ENCODE results near the gene SYT1.

Gene SYT1

GRCh38 chr12:78929075-78929418 lies 64.5 kb downstream of the SYT1 start:
- Mint-ChIP-seq H3K36me3 (ENCODE audit: low read depth) (no peaks in the 10 kb centered on the region), H3K27ac (no peak overlapping the region), H3K9me3 (peaks cover 6% of the 10 kb centered on the region), H3K4me3 (no peak overlapping the region), H3K4me1 (ENCODE audit: low read depth) (no peaks in the 10 kb centered on the region), H3K27me3 (no peaks in the 10 kb centered on the region)
- no peak for DNase-seq

GRCh38 chr12:78931466-78931990 lies 67.0 kb downstream of the SYT1 start:
- no peak for DNase-seq
- no peak overlapping the region for H3K27ac Mint-ChIP-seq
- H3K36me3 Mint-ChIP-seq (ENCODE audit: low read depth), result no peaks in the 10 kb centered on the region
- H3K27me3 Mint-ChIP-seq, result no peaks in the 10 kb centered on the region
- H3K9me3 Mint-ChIP-seq, result peaks cover 4% of the 10 kb centered on the region
- no peak overlapping the region for H3K4me3 Mint-ChIP-seq
- H3K4me1 Mint-ChIP-seq (ENCODE audit: low read depth), result no peaks in the 10 kb centered on the region

- Mint-ChIP-seq H3K4me3 (no peak overlapping the region), H3K9me3 (peaks cover 4% of the 10 kb centered on the region), H3K27ac (no peak overlapping the region), H3K36me3 (ENCODE audit: low read depth) (no peaks in the 10 kb centered on the region), H3K4me1 (ENCODE audit: low read depth) (no peaks in the 10 kb centered on the region), H3K27me3 (no peaks in the 10 kb centered on the region)
- DNase-seq, result no peak
These were observed 68.4 kb downstream of the SYT1 start for GRCh38 chr12:78933014-78933413.

GRCh38 chr12:78938341-78939084 lies 73.9 kb downstream of the SYT1 start:
- no peaks in the 10 kb centered on the region for H3K4me1 Mint-ChIP-seq (ENCODE audit: low read depth)
- no peak overlapping the region for H3K4me3 Mint-ChIP-seq
- H3K36me3 Mint-ChIP-seq (ENCODE audit: low read depth), result no peaks in the 10 kb centered on the region
- DNase-seq, result no peak
- no peaks in the 10 kb centered on the region for H3K27me3 Mint-ChIP-seq
- no peak overlapping the region for H3K27ac Mint-ChIP-seq
- H3K9me3 Mint-ChIP-seq, result peaks cover 7% of the 10 kb centered on the region

- no peak for DNase-seq
- no peaks in the 10 kb centered on the region for H3K4me1 Mint-ChIP-seq (ENCODE audit: low read depth)
- H3K36me3 Mint-ChIP-seq (ENCODE audit: low read depth), result no peaks in the 10 kb centered on the region
- H3K27ac Mint-ChIP-seq, result no peak overlapping the region
- no peaks in the 10 kb centered on the region for H3K27me3 Mint-ChIP-seq
- no peaks in the 10 kb centered on the region for H3K9me3 Mint-ChIP-seq
- no peak overlapping the region for H3K4me3 Mint-ChIP-seq
These were observed 85.0 kb downstream of the SYT1 start for GRCh38 chr12:78949532-78949931.

GRCh38 chr12:78951803-78952551 lies 87.4 kb downstream of the SYT1 start:
- H3K4me3 Mint-ChIP-seq, result no peak overlapping the region
- H3K36me3 Mint-ChIP-seq (ENCODE audit: low read depth), result no peaks in the 10 kb centered on the region
- H3K27ac Mint-ChIP-seq, result no peak overlapping the region
- no peaks in the 10 kb centered on the region for H3K4me1 Mint-ChIP-seq (ENCODE audit: low read depth)
- DNase-seq, result no peak
- no peaks in the 10 kb centered on the region for H3K9me3 Mint-ChIP-seq
- H3K27me3 Mint-ChIP-seq, result no peaks in the 10 kb centered on the region

- Mint-ChIP-seq H3K27ac (no peak overlapping the region), H3K36me3 (ENCODE audit: low read depth) (no peaks in the 10 kb centered on the region), H3K4me3 (no peak overlapping the region), H3K27me3 (no peaks in the 10 kb centered on the region), H3K4me1 (ENCODE audit: low read depth) (no peaks in the 10 kb centered on the region), H3K9me3 (peaks cover 3% of the 10 kb centered on the region)
- DNase-seq, result no peak
These were observed 88.0 kb downstream of the SYT1 start for GRCh38 chr12:78952552-78952929.

- no peaks in the 10 kb centered on the region for H3K4me1 Mint-ChIP-seq (ENCODE audit: low read depth)
- no peak for DNase-seq
- no peak overlapping the region for H3K27ac Mint-ChIP-seq
- no peaks in the 10 kb centered on the region for H3K36me3 Mint-ChIP-seq (ENCODE audit: low read depth)
- H3K27me3 Mint-ChIP-seq, result no peaks in the 10 kb centered on the region
- H3K9me3 Mint-ChIP-seq, result peaks cover 4% of the 10 kb centered on the region
- H3K4me3 Mint-ChIP-seq, result no peak overlapping the region
These were observed 94.4 kb downstream of the SYT1 start for GRCh38 chr12:78958941-78959340.

- Mint-ChIP-seq H3K27me3 (no peaks in the 10 kb centered on the region), H3K4me1 (ENCODE audit: low read depth) (no peaks in the 10 kb centered on the region), H3K9me3 (peaks cover 4% of the 10 kb centered on the region), H3K36me3 (ENCODE audit: low read depth) (no peaks in the 10 kb centered on the region), H3K4me3 (no peak overlapping the region), H3K27ac (no peak overlapping the region)
- no peak for DNase-seq
These were observed 95.0 kb downstream of the SYT1 start for GRCh38 chr12:78959556-78959955.

- H3K4me1 Mint-ChIP-seq (ENCODE audit: low read depth), result no peaks in the 10 kb centered on the region
- H3K27me3 Mint-ChIP-seq, result no peaks in the 10 kb centered on the region
- H3K4me3 Mint-ChIP-seq, result no peak overlapping the region
- H3K9me3 Mint-ChIP-seq, result peaks cover 4% of the 10 kb centered on the region
- H3K36me3 Mint-ChIP-seq (ENCODE audit: low read depth), result no peaks in the 10 kb centered on the region
- no peak for DNase-seq
- no peak overlapping the region for H3K27ac Mint-ChIP-seq
These were observed 96.6 kb downstream of the SYT1 start for GRCh38 chr12:78961171-78961570.

- Mint-ChIP-seq H3K27ac (no peak overlapping the region), H3K4me3 (no peak overlapping the region), H3K27me3 (no peaks in the 10 kb centered on the region), H3K4me1 (ENCODE audit: low read depth) (no peaks in the 10 kb centered on the region), H3K36me3 (ENCODE audit: low read depth) (no peaks in the 10 kb centered on the region), H3K9me3 (peaks cover 6% of the 10 kb centered on the region)
- no peak for DNase-seq
These were observed 99.1 kb downstream of the SYT1 start for GRCh38 chr12:78963439-78964227.

GRCh38 chr12:78964521-78964920 lies 99.9 kb downstream of the SYT1 start:
- no peak for DNase-seq
- H3K27ac Mint-ChIP-seq, result no peak overlapping the region
- no peaks in the 10 kb centered on the region for H3K36me3 Mint-ChIP-seq (ENCODE audit: low read depth)
- no peaks in the 10 kb centered on the region for H3K4me1 Mint-ChIP-seq (ENCODE audit: low read depth)
- peaks cover 11% of the 10 kb centered on the region for H3K9me3 Mint-ChIP-seq
- H3K4me3 Mint-ChIP-seq, result no peak overlapping the region
- no peaks in the 10 kb centered on the region for H3K27me3 Mint-ChIP-seq

GRCh38 chr12:78966062-78966461 lies 101.5 kb downstream of the SYT1 start:
- no peaks in the 10 kb centered on the region for H3K4me1 Mint-ChIP-seq (ENCODE audit: low read depth)
- DNase-seq, result no peak
- H3K27ac Mint-ChIP-seq, result no peak overlapping the region
- H3K4me3 Mint-ChIP-seq, result no peak overlapping the region
- peaks cover 19% of the 10 kb centered on the region for H3K9me3 Mint-ChIP-seq
- H3K27me3 Mint-ChIP-seq, result no peaks in the 10 kb centered on the region
- H3K36me3 Mint-ChIP-seq (ENCODE audit: low read depth), result no peaks in the 10 kb centered on the region

- Mint-ChIP-seq H3K9me3 (peaks cover 19% of the 10 kb centered on the region), H3K4me3 (no peak overlapping the region), H3K27me3 (no peaks in the 10 kb centered on the region), H3K4me1 (ENCODE audit: low read depth) (no peaks in the 10 kb centered on the region), H3K27ac (no peak overlapping the region), H3K36me3 (ENCODE audit: low read depth) (no peaks in the 10 kb centered on the region)
- DNase-seq, result no peak
These were observed 102.4 kb downstream of the SYT1 start for GRCh38 chr12:78966926-78967325.

GRCh38 chr12:78968226-78968625 lies 103.7 kb downstream of the SYT1 start:
- Mint-ChIP-seq H3K36me3 (ENCODE audit: low read depth) (no peaks in the 10 kb centered on the region), H3K4me1 (ENCODE audit: low read depth) (no peaks in the 10 kb centered on the region), H3K27ac (no peak overlapping the region), H3K9me3 (peaks cover 21% of the 10 kb centered on the region), H3K4me3 (no peak overlapping the region), H3K27me3 (no peaks in the 10 kb centered on the region)
- DNase-seq, result no peak
